ENCODE data around the gene IVD.

- TF ChIP-seq CREB1 (IDR thresholded peaks at IDR 0.05), result no peak
- TF ChIP-seq, protein P1, sequence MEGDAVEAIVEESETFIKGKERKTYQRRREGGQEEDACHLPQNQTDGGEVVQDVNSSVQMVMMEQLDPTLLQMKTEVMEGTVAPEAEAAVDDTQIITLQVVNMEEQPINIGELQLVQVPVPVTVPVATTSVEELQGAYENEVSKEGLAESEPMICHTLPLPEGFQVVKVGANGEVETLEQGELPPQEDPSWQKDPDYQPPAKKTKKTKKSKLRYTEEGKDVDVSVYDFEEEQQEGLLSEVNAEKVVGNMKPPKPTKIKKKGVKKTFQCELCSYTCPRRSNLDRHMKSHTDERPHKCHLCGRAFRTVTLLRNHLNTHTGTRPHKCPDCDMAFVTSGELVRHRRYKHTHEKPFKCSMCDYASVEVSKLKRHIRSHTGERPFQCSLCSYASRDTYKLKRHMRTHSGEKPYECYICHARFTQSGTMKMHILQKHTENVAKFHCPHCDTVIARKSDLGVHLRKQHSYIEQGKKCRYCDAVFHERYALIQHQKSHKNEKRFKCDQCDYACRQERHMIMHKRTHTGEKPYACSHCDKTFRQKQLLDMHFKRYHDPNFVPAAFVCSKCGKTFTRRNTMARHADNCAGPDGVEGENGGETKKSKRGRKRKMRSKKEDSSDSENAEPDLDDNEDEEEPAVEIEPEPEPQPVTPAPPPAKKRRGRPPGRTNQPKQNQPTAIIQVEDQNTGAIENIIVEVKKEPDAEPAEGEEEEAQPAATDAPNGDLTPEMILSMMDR (IDR thresholded peaks at IDR 0.05; ENCODE audit: control extremely low read depth in 1 of 3, insufficient read depth in 1 of 3, low read depth in 1 of 3, low read length in 3 of 3), result no peak
- TF ChIP-seq POLR2A (IDR thresholded peaks at IDR 0.05; ENCODE audit: control extremely low read depth in 1 of 2, low read depth in 2 of 2, low read length in 2 of 2), result no peak
- no peak for TF ChIP-seq MAFK (IDR thresholded peaks at IDR 0.05; ENCODE audit: low read depth, low read length)
- TF ChIP-seq CBX5 (IDR thresholded peaks at IDR 0.05; ENCODE audit: low read depth, low read length), result no peak
These were observed 53.9 kb downstream of the IVD start for GRCh38 chr15:40459391-40460015.
